ENCODE measurements around the gene WDR90.
"Not testable (repeated sequence)": the region's sequence is repeated elsewhere in the genome, so short reads cannot be mapped to it uniquely, and the experiment has no call there.

The WDR90 gene

GRCh38 chr16:678209-678857 lies 29.2 kb downstream of the WDR90 start:
- no peak for DNase-seq

DNA sequence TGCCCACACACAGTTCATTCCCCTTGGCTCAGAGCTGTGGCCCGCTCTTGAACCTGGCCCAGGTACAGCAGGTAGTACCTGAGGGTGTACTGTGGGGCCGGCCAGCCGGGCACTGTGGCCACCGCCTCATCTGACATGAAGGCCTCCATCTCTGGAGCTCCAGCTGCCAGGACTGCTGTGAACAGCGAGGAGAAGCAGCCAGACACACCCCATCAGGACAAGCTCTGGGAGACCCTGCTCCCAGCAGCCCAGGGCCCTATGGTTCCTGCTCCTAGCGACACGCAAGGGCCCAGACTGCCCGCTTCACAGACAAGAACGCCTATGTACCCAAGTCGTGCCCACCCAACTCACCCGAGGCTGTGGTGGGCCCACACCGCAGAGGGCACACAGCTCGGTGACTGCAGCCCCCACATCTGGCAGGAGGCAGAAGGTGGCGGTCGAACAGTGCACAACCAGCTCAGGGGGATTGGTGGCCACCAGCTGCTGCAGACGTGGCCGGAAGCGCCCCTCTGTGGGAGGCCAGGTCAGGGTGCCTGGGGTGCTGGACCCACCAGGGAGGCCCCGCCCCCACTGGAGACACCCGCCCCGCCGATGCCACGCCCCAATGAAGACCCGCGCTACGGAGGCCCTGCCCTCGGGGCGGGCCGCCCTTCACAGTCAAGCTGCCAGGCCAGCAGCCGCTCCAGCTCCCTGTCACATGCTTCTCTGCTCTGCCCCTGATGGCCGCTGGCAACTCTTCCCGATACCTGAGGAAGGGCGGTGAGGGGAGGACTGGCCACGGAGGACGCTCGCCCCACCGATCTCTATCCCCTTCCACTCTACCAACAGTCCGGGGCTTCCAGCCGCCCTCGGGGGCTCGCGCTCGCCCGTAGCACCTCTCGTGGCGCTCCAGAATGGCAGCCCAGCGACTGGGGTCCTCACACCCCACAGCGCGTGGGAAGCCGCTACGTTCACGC lies 30.0 kb downstream of the WDR90 start:
- DNase-seq: peak; percentile 78

DNA sequence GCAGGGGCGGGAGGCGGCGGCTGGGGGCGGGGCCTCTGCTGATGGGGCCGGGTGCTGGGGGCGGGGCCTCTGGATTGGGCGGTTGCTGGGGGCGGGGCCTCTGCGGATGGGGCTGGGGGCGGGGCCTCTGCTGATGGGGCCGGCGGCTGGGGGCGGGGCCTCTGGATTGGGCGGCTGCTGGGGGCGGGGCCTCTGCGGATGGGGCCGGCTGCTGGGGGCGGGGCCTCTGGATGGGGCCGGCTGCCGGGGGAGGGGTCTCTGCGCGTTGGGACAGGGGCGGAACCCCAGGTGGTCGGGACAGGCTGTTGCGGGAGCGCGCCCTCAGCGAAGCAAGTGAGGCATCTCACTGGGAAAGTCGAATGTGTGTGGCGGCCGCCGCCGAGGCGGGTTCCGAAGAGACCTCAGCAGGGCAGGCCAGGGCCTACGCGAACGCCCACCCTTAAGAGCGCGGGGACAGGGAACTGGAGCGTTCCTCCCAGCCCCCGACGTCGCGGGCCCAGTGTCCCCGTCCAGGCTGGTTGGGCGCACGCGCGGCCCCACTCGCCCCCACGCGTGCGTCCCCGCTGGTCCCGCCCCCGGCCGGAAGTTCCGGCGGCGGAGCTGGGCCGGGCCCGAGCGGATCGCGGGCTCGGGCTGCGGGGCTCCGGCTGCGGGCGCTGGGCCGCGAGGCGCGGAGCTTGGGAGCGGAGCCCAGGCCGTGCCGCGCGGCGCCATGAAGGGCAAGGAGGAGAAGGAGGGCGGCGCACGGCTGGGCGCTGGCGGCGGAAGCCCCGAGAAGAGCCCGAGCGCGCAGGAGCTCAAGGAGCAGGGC lies 30.9 kb downstream of the WDR90 start, which contains the start of gene STUB1:
Gene STUB1, plus strand, starts transcription at position 597 of the 811 bp plus-strand sequence. Its CDS starts 116 bp downstream, at position 713.
- DNase-seq: peak; percentile 94

DNA sequence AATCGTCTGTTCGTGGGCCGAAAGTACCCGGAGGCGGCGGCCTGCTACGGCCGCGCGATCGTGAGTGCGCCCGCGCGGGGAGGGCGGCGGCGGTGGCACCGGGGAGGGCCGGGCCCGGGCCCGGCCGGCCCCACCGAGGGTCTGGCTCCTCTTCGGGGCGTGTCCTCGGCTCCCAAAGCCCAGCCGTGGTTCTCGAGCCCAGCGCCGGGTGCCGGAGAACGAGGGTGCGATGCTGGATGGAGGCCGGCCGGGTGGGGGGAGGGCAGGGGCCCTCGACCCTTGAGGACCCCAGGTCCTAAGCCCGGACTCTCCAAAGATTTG lies 31.4 kb downstream of the WDR90 start:
- DNase-seq: no peak

DNA sequence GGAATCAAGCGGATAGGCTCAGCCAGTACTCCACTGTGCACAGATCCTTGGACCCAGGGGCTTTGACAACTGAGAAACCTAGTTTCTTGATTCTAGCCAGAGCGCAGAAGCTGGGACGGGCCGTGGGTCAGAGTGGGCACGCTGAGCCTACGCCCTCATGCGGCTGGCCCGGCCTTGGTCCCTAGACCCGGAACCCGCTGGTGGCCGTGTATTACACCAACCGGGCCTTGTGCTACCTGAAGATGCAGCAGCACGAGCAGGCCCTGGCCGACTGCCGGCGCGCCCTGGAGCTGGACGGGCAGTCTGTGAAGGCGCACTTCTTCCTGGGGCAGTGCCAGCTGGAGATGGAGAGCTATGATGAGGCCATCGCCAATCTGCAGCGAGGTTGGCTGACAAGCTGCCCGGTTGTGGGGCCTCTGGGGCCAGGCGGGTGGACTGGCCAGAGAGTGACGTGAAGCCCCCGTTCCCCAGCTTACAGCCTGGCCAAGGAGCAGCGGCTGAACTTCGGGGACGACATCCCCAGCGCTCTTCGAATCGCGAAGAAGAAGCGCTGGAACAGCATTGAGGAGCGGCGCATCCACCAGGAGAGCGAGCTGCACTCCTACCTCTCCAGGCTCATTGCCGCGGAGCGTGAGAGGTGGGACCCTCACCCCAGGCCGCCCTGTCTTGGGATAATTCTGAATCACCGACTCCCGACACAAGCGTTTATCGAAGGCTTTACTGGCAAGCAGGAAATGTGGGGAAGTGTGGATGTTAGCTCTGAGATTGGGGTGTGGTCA lies 32.0 kb downstream of the WDR90 start:
- peak; percentile 47 for DNase-seq

DNA sequence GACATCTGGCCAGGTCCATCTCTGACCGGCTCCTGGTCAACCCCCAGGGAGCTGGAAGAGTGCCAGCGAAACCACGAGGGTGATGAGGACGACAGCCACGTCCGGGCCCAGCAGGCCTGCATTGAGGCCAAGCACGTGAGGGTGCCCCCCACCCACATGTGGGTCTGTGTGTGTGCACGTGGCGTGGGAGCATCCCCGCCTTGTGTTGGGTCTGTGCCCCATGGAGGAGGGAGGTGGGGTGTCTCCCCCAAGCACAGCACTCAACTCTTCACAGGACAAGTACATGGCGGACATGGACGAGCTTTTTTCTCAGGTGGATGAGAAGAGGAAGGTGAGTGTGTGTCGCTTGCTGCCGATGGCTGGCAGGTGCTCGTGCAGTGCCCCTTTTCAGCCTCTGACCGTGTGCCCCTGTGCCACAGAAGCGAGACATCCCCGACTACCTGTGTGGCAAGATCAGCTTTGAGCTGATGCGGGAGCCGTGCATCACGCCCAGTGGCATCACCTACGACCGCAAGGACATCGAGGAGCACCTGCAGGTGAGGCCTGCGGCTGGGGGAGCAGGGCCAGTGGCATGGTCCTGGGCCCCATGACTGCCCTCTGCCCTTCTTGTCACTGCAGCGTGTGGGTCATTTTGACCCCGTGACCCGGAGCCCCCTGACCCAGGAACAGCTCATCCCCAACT lies 32.7 kb downstream of the WDR90 start:
- no peak for DNase-seq

GRCh38 chr16:682493-683395 lies 33.6 kb downstream of the WDR90 start:
- DNase-seq: no peak

- peak; percentile 45 for DNase-seq
Observed at GRCh38 chr16:683396-684070, 34.4 kb downstream of the WDR90 start.

GRCh38 chr16:684071-684794 lies 35.1 kb downstream of the WDR90 start, which contains the start of gene JMJD8:
TSS of gene JMJD8 (minus strand) at chr16:684334. CDS start at chr16:684319, 15 bp downstream.
- peak; percentile 98 for DNase-seq

DNA sequence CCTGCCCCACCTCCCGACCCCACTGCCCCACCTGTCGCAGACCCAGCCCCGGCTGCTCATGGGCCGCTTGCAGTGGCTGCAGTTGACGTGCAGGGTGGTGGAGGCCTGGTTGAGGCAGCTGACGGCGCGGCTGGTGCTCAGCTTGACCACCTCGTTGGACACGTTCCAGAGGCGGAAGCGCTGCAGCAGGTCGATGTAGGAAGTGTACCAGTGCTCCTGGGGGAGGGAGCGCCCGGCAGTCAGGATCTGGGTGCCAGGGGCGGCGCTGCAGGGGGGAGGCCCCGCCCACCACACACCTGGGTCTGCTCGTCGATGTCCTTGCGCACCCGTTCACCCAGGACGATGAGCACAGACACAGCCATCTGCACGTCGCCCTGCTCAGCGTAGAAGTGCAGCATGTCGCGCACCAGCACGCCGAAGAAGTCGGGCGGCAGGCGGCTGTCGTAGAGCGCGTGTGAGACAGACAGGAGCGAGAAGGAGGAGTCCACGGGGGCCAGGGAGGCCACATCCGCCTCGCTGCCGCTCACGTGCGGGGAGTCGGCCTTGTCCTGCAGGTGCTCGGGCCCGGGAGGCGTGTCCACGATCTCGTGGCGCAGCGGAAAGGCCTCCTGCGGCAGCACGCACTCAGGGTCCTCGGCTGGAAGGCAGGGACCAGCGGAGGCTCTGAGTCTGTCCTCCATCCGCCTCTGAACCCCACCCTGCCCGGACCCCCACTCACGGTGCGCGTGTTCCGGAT lies 36.0 kb downstream of the WDR90 start:
- no peak for DNase-seq

DNA sequence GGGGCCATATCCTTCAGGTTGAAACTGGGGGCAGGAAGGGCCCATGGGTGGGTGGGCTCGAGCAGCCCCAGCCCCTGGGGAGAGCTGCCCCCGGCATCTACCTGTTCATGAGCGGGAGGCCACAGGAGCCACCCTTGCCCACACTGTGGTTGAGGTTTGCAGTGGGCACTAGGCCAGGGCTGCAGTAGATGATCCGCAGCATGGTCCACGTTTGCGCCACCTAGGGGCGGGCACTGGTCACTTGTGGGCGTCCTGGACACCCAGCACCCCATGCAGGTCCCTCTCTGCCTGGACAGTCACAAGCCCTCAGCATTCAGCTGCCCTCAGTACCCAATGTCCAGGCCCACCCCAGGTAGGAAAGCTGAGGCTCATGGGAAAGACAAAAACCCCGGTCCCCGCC lies 36.8 kb downstream of the WDR90 start:
- no peak for DNase-seq

- no peak for DNase-seq
Observed at GRCh38 chr16:686459-687260, 37.5 kb downstream of the WDR90 start.

DNA sequence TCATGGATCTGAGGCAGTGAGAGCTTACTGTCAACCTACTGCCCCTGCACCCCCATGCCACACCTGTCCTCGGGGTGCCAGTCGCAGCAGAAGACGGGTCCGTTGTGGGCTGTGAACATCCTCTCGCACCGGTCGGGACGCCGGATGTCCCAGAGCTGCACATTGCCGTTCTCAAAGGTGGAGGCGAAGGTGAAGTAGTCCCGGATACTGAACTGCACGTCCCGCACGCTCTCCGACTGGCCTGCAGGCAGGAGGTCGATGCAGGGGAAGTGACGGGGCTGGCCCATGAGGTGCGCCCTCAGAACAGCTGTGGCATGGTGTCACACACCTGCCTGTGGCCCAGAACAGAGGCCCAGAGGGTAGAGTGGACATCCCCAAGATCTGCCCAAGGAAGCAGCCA lies 38.3 kb downstream of the WDR90 start:
- DNase-seq: no peak

- DNase-seq: no peak
Observed at GRCh38 chr16:689175-689897, 40.2 kb downstream of the WDR90 start.

- not testable (repeated sequence) for DNase-seq
Observed at GRCh38 chr16:691242-691641, 42.1 kb downstream of the WDR90 start.

- no peak for DNase-seq
Observed at GRCh38 chr16:692356-693108, 43.4 kb downstream of the WDR90 start.

All from stimulated activated CD8-positive, alpha-beta memory T cell treated with anti-CD3 and anti-CD28 coated beads, Interleukin-4, amount 100 ng/mL, for 48 hours (primary cell).